ENCODE data around the gene CDK17. TPM values are rescaled to one million over a fixed set of nuclear protein-coding genes. Genes with fewer than 3 reads are reported as not detected.
"Not testable (repeated sequence)": the region's sequence is repeated elsewhere in the genome, so short reads cannot be mapped to it uniquely, and the experiment has no call there.

CDK17 gene
- total RNA-seq, 2 donors from 2014 or later: 13.2 to 23.4 TPM

GRCh38 chr12:96387981-96388380 lies 12.3 kb downstream of the CDK17 start:
- no peaks in the 10 kb centered on the region for H3K9me3 ChIP-seq
- no peak overlapping the region for H3K27ac ChIP-seq
- no peak for DNase-seq
- no peak overlapping the region for H3K4me3 ChIP-seq
- TF ChIP-seq CTCF (IDR thresholded peaks at IDR 0.05): no peak
- H3K27me3 ChIP-seq: no peaks in the 10 kb centered on the region
- intact Hi-C loops (cut with DNase I): no loop called here
- H3K9ac ChIP-seq (ENCODE audit: low read depth in 2 of 2, low read length in 2 of 2): no peak overlapping the region
- H3K36me3 ChIP-seq: no peaks in the 10 kb centered on the region
- no peaks in the 10 kb centered on the region for H3K4me1 ChIP-seq

- intact Hi-C loops (cut with DNase I): no loop called here
- H3K4me1 ChIP-seq: no peaks in the 10 kb centered on the region
Measured at GRCh38 chr12:96386794-96387193, 13.4 kb downstream of the CDK17 start.

GRCh38 chr12:96383991-96384390 lies 16.2 kb downstream of the CDK17 start:
- intact Hi-C loops (cut with DNase I): no loop called here
- no peak for DNase-seq
- Histone ChIP-seq H3K27me3 (no peaks in the 10 kb centered on the region), H3K9me3 (no peaks in the 10 kb centered on the region), H3K27ac (no peak overlapping the region), H3K9ac (ENCODE audit: low read depth in 2 of 2, low read length in 2 of 2) (no peak overlapping the region), H3K36me3 (no peaks in the 10 kb centered on the region), H3K4me1 (no peaks in the 10 kb centered on the region), H3K4me3 (no peak overlapping the region)
- TF ChIP-seq CTCF (IDR thresholded peaks at IDR 0.05): no peak

More at GRCh38 chr12:96386794-96387193, 13.4 kb downstream of the CDK17 start:
- Histone ChIP-seq H3K9ac (ENCODE audit: low read depth in 2 of 2, low read length in 2 of 2) (no peak overlapping the region), H3K9me3 (no peaks in the 10 kb centered on the region), H3K36me3 (no peaks in the 10 kb centered on the region), H3K4me3 (no peak overlapping the region), H3K27ac (no peak overlapping the region), H3K27me3 (no peaks in the 10 kb centered on the region)
- DNase-seq: no peak
- TF ChIP-seq CTCF (IDR thresholded peaks at IDR 0.05): no peak

- DNase-seq: no peak
- Histone ChIP-seq H3K4me3 (no peak overlapping the region), H3K9me3 (no peaks in the 10 kb centered on the region), H3K4me1 (no peaks in the 10 kb centered on the region), H3K36me3 (no peaks in the 10 kb centered on the region), H3K27ac (no peak overlapping the region), H3K9ac (ENCODE audit: low read depth in 2 of 2, low read length in 2 of 2) (no peak overlapping the region), H3K27me3 (no peaks in the 10 kb centered on the region)
- intact Hi-C loops (cut with DNase I): no loop called here
- TF ChIP-seq CTCF (IDR thresholded peaks at IDR 0.05): no peak
Measured at GRCh38 chr12:96383371-96383770, 16.9 kb downstream of the CDK17 start.

GRCh38 chr12:96379743-96380142 lies 20.5 kb downstream of the CDK17 start:
- H3K4me1 ChIP-seq; H3K4me3 ChIP-seq; H3K36me3 ChIP-seq; H3K27me3 ChIP-seq; intact Hi-C loops (cut with DNase I); DNase-seq; H3K9me3 ChIP-seq; H3K9ac ChIP-seq (ENCODE audit: low read depth in 2 of 2, low read length in 2 of 2); H3K27ac ChIP-seq: not testable (repeated sequence)

- Histone ChIP-seq H3K36me3 (no peaks in the 10 kb centered on the region), H3K4me1 (peaks cover 10% of the 10 kb centered on the region), H3K9ac (ENCODE audit: low read depth in 2 of 2, low read length in 2 of 2) (no peak overlapping the region), H3K27ac (no peak overlapping the region), H3K27me3 (no peaks in the 10 kb centered on the region), H3K9me3 (no peaks in the 10 kb centered on the region), H3K4me3 (no peak overlapping the region)
- DNase-seq: no peak
- TF ChIP-seq CTCF (IDR thresholded peaks at IDR 0.05): no peak
- intact Hi-C loops (cut with DNase I): no loop called here
Measured at GRCh38 chr12:96378319-96378718, 21.9 kb downstream of the CDK17 start.

All from colonic mucosa (tissue), 4 donors.